ENCODE data around the gene LDB1. TPM values are rescaled to one million over a fixed set of nuclear protein-coding genes. Genes with fewer than 3 reads are reported as not detected.

LDB1 gene
- total RNA-seq, 2 donors from 2014 or later: 44.3 to 48.6 TPM

- DNase-seq: no peak
- ATAC-seq: no peak
- intact Hi-C loops (cut with DNase I): no loop called here
These were observed 19.3 kb upstream of the LDB1 start for GRCh38 chr10:102139281-102140110.

GRCh38 chr10:102135956-102136526, 15.9 kb upstream of the LDB1 start:
- DNase-seq: no peak
- no peak for ATAC-seq
- intact Hi-C loops (cut with DNase I): no loop called here

GRCh38 chr10:102134416-102134815, 14.2 kb upstream of the LDB1 start:
- no peak for ATAC-seq
- intact Hi-C loops (cut with DNase I): no loop called here
- DNase-seq: no peak

DNA sequence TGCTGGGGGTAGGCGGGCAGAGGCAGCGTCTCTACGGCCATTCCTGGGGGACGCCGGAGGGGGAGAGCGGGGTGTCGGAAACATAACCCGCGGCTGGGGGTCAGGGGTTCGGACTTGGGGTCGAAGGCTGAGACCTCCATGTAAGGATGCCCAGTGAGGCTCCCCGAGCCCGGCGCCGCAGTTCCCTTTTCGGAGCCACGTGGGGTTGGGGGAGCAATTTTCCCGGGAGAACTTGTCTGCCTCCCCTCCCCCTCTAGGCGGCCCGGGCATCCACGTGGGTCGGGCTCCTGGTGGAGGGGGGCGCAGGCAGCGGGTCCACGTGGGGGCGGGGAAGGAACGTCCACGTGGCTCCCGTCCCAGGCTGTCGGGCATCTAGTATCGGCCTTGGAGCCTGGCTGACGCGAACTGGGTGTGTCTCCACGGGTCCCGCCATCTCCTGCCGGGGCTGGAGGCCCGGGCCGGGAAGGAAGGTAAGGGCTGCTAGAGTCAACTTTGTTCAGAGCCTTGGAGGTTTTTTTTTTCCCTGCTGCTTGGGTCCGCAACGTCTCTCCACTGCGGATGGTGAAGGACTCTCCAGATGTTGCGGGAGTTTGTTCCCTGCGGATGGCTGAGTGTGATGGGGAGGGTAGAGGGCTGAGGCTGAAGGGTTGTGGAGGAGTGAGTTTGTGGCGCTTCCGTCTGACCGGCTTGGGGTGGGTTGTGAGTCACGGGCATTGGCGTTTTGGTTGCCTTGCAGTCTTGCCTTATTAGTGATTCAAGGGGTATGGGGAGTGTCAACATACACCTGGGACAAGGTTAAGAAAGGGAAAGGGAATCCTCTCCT, 13.4 kb upstream of the LDB1 start:
- intact Hi-C loops (cut with DNase I): no loop called here
- DNase-seq: peak; percentile 87
- ATAC-seq: peak; percentile 58 to 63

DNA sequence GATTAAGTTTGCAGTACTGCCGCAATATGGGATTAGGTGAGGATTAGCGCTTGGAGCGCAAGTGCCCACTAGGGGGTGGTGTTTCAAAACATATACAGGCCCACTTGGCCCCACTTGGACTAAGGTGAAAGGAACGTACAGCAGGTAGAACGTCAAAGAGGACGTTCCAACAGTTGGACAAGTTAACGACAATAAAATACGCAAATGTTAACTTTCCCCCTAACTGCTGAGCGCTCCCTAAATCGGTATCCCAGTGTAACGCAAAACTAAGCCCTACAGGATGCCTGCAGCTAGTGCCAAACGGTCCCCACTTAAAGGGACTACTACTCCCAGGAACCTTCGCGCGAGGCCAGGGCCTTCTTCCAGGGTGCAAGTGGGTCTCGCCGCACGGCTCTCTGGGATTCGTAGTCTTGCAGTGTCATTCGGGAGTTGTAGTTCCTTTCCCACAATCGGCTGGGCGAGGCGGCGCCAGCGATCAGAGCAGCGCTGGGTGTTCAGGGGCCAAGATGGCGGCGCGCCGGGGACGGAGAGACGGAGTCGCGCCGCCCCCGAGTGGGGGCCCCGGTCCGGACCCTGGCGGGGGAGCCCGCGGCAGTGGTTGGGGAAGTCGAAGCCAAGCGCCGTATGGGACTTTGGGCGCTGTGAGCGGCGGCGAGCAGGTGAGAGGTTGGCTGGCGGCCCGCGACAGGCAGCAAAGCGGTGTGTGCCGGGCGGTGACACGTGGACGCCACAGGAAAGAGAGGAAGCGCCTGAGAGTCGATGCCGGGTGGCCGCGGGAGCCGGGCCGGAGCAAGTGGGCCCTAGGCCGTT, 12.6 kb upstream of the LDB1 start, which contains the start of gene PPRC1:
TSS of gene PPRC1 (plus strand) at position 478 of the 810 bp plus-strand sequence. CDS start at position 507, 29 bp downstream.
- intact Hi-C loops (cut with DNase I): no loop called here

DNA sequence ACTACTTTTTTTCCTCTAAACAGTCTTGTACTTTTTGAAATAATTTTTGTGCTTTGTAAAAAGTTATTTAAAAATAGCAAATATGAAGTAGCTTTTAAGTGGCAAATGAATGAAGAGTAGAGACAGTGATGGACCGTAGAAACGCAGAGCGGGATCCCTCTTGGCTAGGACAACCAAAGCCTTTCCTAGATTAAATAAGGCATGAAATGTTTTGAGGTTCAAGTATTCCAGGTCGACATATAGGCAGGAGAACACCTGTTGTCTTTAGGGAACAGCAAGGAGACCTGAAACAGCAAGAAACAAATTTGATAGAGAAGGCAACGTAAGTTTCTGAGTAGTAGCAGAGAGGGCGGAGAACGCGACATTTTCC, 12.0 kb upstream of the LDB1 start:
- DNase-seq (no peak), ATAC-seq (no peak)
- intact Hi-C loops (cut with DNase I): no loop called here

More for the DNA sequence above, 12.6 kb upstream of the LDB1 start, which contains the start of gene PPRC1:
- peak; percentile 99 for DNase-seq
- ATAC-seq: peak; percentile 96

DNA sequence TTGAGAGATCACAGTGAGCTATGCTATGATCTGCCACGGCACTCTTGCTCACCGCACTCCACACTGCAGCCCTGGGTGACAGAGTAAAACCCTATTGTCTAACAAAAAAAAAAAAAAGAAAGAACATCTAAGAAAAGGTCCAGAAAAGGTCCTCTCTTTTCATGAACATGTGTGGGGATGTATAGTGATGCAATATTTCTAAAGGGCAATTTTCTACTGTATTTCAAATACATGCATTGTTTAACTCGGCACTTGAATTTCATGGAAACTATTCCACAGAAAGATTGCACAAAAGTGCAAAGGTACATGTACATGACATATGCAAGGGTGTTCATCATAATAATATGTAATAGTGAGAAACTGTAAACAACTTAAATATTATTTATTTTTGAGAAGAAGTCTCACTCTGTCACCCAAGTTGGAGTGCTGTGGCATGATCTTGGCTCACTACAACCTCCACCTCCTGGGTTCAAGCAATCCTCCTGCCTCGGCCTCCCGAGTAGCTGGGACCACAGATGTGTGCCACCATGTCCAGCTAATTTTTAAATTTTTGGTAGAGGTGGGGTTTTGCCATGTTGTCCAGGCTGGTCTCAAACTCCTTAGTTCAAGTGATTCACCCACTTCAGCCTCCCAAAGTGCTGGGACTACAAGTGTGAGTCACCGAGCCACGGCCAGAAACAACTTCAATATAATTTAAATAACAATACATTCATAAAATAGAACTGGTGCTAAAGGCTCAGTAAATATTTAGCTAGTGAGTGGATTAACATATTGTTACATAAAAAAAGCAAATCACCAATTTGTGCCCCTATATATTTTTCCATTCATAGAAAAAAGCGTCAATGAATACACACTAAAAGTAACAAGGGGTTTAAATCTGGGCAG, 11.4 kb upstream of the LDB1 start:
- intact Hi-C loops (cut with DNase I): no loop called here
- ATAC-seq: no peak
- DNase-seq: no peak

GRCh38 chr10:102123223-102123622, 3.1 kb upstream of the LDB1 start:
- ATAC-seq: no peak
- intact Hi-C loops (cut with DNase I): no loop called here
- no peak for DNase-seq

DNA sequence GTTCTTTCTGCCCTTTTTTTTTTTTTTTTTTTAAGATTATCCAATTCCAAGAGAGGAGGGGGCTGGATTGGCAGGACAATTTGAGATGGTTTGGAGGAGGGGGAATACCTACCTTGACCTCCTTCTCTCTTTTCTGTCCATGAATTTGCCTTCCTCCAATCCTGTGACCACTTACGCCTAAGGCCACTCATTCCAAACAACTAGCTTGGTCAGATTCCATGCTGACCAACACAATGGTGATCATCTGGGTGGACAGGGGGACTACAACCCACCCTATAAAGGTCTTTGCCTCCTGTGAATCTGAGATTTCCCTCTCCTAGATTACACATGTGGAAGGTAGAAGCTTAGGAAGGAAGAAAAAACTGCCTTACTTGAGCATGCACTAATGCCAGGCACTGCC, 2.3 kb upstream of the LDB1 start:
- ATAC-seq (no peak), DNase-seq (no peak)
- intact Hi-C loops (cut with DNase I): no loop called here

GRCh38 chr10:102121739-102122372, 1.7 kb upstream of the LDB1 start:
- intact Hi-C loops (cut with DNase I): no loop called here
- ATAC-seq (no peak), DNase-seq (no peak)

DNA sequence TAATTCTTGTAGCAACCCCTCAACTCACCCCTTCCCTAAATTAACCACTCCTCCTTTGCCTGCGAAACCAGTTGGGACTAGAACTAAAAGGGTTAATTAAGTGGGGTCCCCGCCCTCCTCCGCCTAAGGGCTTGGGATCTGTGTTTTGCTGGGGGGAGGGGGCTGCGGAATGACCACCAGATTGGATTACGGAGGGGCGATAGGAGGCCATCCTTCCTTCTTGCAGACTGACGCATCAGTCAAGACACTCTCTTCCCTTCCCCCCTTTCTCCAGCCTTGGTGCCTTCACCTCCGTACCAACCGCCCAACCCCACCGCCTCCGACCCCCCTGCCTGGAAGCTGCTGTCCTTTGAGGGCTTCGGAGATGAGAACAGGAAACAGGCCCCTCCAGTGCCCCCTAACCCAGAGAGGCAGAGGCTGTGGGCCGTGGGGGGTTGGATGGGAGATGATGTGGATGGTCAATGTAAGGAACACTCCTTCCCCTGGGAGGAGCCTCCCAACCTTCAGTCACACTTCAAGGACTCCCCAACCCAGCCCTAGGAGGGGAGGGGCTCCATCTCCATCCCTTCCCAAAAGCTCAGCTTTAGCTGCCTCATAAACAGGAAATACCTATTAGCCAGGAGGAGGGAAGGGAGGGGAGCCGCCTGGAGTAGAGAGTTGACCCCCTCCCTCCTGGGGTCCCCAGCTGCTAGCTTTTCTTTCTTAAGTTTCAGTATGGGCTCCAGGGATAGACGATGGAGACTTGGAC, 997 bp upstream of the LDB1 start:
- intact Hi-C loops (cut with DNase I): no loop called here
- DNase-seq (peak; percentile 51), ATAC-seq (peak; percentile 42 to 50)

GRCh38 chr10:102119417-102120141, 589 bp downstream of the LDB1 start:
- intact Hi-C loops (cut with DNase I): loop anchor here in 1 of 2 donors (5.0 kb wide), 1 partner anchor 47 kb away; no protein-coding TSS in a partner anchor
- DNase-seq (peak; percentile 78), ATAC-seq (peak; percentile 8 to 17)

- ATAC-seq: no peak
- intact Hi-C loops (cut with DNase I): loop anchor here in 1 of 2 donors (5.0 kb wide), 1 partner anchor 47 kb away; no protein-coding TSS in a partner anchor
- no peak for DNase-seq
These were observed 1.3 kb downstream of the LDB1 start for GRCh38 chr10:102118867-102119266.

GRCh38 chr10:102117391-102118159, 2.6 kb downstream of the LDB1 start:
- DNase-seq (peak; percentile 85), ATAC-seq (peak; percentile 5 to 29)
- intact Hi-C loops (cut with DNase I): loop anchor here in 1 of 2 donors (5.0 kb wide), 1 partner anchor 45 kb away; no protein-coding TSS in a partner anchor

- no peak for ATAC-seq
- intact Hi-C loops (cut with DNase I): loop anchor here in 1 of 2 donors (5.0 kb wide), 1 partner anchor 44 kb away; no protein-coding TSS in a partner anchor
- no peak for DNase-seq
These were observed 3.5 kb downstream of the LDB1 start for GRCh38 chr10:102116656-102117055.

All from left cardiac atrium (tissue), 4 donors.